OCI-LY1 (cell line): ENCODE results near the gene ADAMTS1.

ENCODE experiments used
- H2AFZ ChIP-seq: fragments of 200-600 bp; sonication (generic), shearing (Covaris generic); 2 replicates; pipeline ENCODE4 v1.6.0; 2014; ENCODE audit warnings: antibody characterized with exemption, mild to moderate bottlenecking, low read length
- H3F3A ChIP-seq: fragments of 200-600 bp; sonication (generic), shearing (Covaris generic); 2 replicates; pipeline ENCODE4 v1.6.0; 2014; ENCODE audit warnings: mild to moderate bottlenecking, antibody characterized with exemption, low read length, moderate library complexity; ENCODE audit not compliant: insufficient read depth
- H3K27ac ChIP-seq: fragments of 200-600 bp; sonication (generic); 2 replicates; pipeline ENCODE4 v1.5.1; 2014; ENCODE audit warnings: low read length, mixed run types, mild to moderate bottlenecking, low read depth; ENCODE audit not compliant: poor library complexity, severe bottlenecking
- H3K27me3 ChIP-seq: fragments of 200-600 bp; sonication (generic); 2 replicates; pipeline ENCODE4 v1.6.0; 2014; ENCODE audit warnings: antibody characterized with exemption, mild to moderate bottlenecking, low read length, moderate library complexity; ENCODE audit not compliant: insufficient read depth
- H3K36me3 ChIP-seq: fragments of 200-600 bp; sonication (generic); 2 replicates; pipeline ENCODE4 v1.6.1; 2014; ENCODE audit warnings: mild to moderate bottlenecking, antibody characterized with exemption, low read length, moderate library complexity, mixed read lengths; ENCODE audit not compliant: insufficient read depth
- H3K4me1 ChIP-seq: fragments of 200-600 bp; sonication (generic); 2 replicates; pipeline ENCODE4 v1.5.1; 2014; ENCODE audit warnings: mild to moderate bottlenecking, low read length, moderate library complexity; ENCODE audit not compliant: insufficient read depth, severe bottlenecking
- H3K4me2 ChIP-seq: fragments of 200-600 bp; sonication (generic), shearing (Covaris generic); 2 replicates; pipeline ENCODE4 v1.6.1; 2014; ENCODE audit warnings: low read length
- H3K4me3 ChIP-seq: fragments of 200-600 bp; sonication (generic); 2 replicates; pipeline ENCODE4 v1.5.1; 2014; ENCODE audit warnings: low read length, low read depth, mild to moderate bottlenecking, mixed read lengths; ENCODE audit not compliant: poor library complexity, severe bottlenecking
- H3K79me2 ChIP-seq: fragments of 200-600 bp; shearing (Covaris generic); 2 replicates; pipeline ENCODE4 v1.6.1; 2016; ENCODE audit warnings: mixed run types, low read length, mixed read lengths; ENCODE audit not compliant: insufficient read depth
- H3K9ac ChIP-seq: fragments of 200-600 bp; sonication (generic), shearing (Covaris generic); 2 replicates; pipeline ENCODE4 v1.6.1; 2014; ENCODE audit warnings: mild to moderate bottlenecking, low read length, mixed read lengths
- H3K9me2 ChIP-seq: fragments of 200-600 bp; sonication (generic), shearing (Covaris generic); 2 replicates; pipeline ENCODE4 v1.6.1; 2014; ENCODE audit warnings: low read depth, mild to moderate bottlenecking, low read length, mixed read lengths
- H3K9me3 ChIP-seq: fragments of 200-600 bp; shearing (Covaris generic); 2 replicates; pipeline ENCODE4 v1.6.1; 2014; ENCODE audit warnings: low read length, mixed read lengths
- H4K20me1 ChIP-seq: fragments of 200-600 bp; sonication (generic), shearing (Covaris generic); 2 replicates; pipeline ENCODE4 v1.6.0; 2016; ENCODE audit warnings: mild to moderate bottlenecking, low read length; ENCODE audit not compliant: insufficient read depth
- CTCF ChIP-seq: fragments of 200-600 bp; sonication (generic), shearing (Covaris generic); IDR thresholded peaks from 2 replicates; pipeline ENCODE4 v1.5.1; 2017; ENCODE audit warnings: mild to moderate bottlenecking, antibody characterized with exemption, low read length, moderate library complexity, mixed read lengths
- EZH2 ChIP-seq: fragments of 200-600 bp; sonication (generic), shearing (Covaris generic); IDR thresholded peaks from 2 replicates; pipeline ENCODE4 v1.8.0; 2017; ENCODE audit warnings: borderline replicate concordance, mixed run types, mild to moderate bottlenecking, antibody characterized with exemption, low read length, moderate library complexity, mixed read lengths

ADAMTS1 gene

GRCh38 chr21:26810266-26810665 lies 34.9 kb downstream of the ADAMTS1 start:
- Histone ChIP-seq H3K4me2 (no peak overlapping the region), H3F3A (no peaks in the 10 kb centered on the region), H3K4me3 (no peak overlapping the region), H3K9ac (no peak overlapping the region), H3K27me3 (no peaks in the 10 kb centered on the region), H4K20me1 (no peaks in the 10 kb centered on the region), H3K27ac (no peak overlapping the region), H2AFZ (no peak overlapping the region), H3K9me3 (no peaks in the 10 kb centered on the region), H3K36me3 (no peaks in the 10 kb centered on the region), H3K79me2 (no peaks in the 10 kb centered on the region), H3K4me1 (no peaks in the 10 kb centered on the region), H3K9me2 (no peaks in the 10 kb centered on the region)
- TF ChIP-seq EZH2 (no peak), CTCF (no peak)

- Histone ChIP-seq H3K9ac (no peak overlapping the region), H4K20me1 (no peaks in the 10 kb centered on the region), H3K27ac (no peak overlapping the region), H3K9me2 (no peaks in the 10 kb centered on the region), H3K79me2 (no peaks in the 10 kb centered on the region), H3K27me3 (no peaks in the 10 kb centered on the region), H3K4me1 (no peaks in the 10 kb centered on the region), H3K4me3 (no peak overlapping the region), H3K9me3 (no peaks in the 10 kb centered on the region), H3K36me3 (no peaks in the 10 kb centered on the region), H3F3A (no peaks in the 10 kb centered on the region), H2AFZ (no peak overlapping the region), H3K4me2 (no peak overlapping the region)
- no peak for TF ChIP-seq CTCF
- no peak for TF ChIP-seq EZH2
Measured at GRCh38 chr21:26809745-26810144, 35.5 kb downstream of the ADAMTS1 start.

- no peaks in the 10 kb centered on the region for H3K4me1 ChIP-seq
- no peaks in the 10 kb centered on the region for H3K27me3 ChIP-seq
- H3K27ac ChIP-seq, result no peak overlapping the region
- H3F3A ChIP-seq, result no peaks in the 10 kb centered on the region
- H3K9ac ChIP-seq, result no peak overlapping the region
- H3K9me2 ChIP-seq, result no peaks in the 10 kb centered on the region
- no peaks in the 10 kb centered on the region for H3K9me3 ChIP-seq
- no peaks in the 10 kb centered on the region for H3K36me3 ChIP-seq
- no peak overlapping the region for H3K4me3 ChIP-seq
- TF ChIP-seq CTCF, result no peak
- TF ChIP-seq EZH2, result no peak
- H3K4me2 ChIP-seq, result no peak overlapping the region
- H4K20me1 ChIP-seq, result no peaks in the 10 kb centered on the region
- no peak overlapping the region for H2AFZ ChIP-seq
- no peaks in the 10 kb centered on the region for H3K79me2 ChIP-seq
Measured at GRCh38 chr21:26806801-26807295, 38.4 kb downstream of the ADAMTS1 start.
